C4-2B (cell line): ENCODE results near the gene VAT1L.

Experiments
- ZFX ChIP-seq: fragments of 450-650 bp; IDR thresholded peaks from 2 replicates; pipeline ENCODE4 v1.6.1; 2017
- TF ChIP-seq, protein P1 (sequence below): fragments of 450-650 bp; conservative IDR thresholded peaks from 2 replicates; pipeline ENCODE4 v1.5.1; 2017; ENCODE audit warnings: mild to moderate bottlenecking

DNA sequence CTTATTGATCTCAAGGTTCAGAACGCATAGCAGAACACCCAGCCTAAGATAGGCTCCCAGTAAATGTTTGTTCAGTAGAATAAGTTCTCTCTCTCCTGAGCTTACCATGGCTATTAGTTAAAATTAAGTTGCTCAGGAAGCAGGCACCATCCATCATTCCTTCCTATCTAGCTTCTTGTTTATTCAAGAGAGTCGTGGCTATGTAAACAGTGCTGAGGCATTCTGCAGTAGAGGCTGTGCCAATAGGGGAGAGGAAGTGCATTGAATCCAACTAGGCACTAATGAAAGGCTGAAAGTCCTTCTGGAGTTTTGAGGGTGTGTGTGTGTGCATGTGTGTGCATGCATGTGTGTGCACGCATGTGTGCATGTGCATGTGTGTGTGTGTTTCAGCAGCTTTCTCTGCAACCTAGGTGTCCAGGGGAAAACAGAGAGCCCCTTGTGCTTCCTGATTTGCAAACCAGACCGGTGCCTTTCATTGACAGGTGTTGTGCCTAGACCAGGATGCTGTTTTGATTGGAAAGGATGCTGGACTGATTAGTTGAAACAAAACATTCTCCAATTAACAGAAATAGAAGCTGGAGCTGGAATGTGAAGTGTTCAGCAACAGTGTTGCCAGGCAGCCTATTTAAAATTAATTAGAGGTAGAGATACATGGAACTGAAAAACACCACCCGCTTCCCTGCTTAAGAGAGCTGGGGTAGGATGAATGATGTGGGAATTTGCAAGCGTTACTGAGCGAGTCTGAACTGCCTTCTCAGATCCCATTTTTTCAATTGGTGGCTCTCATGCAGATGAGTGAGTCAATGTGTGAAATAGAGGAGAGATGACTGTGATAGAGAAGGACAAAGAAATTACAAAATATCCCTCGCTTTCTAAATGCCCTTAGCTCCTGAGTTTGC, 130.7 kb downstream of the VAT1L start:
- TF ChIP-seq, protein P1, sequence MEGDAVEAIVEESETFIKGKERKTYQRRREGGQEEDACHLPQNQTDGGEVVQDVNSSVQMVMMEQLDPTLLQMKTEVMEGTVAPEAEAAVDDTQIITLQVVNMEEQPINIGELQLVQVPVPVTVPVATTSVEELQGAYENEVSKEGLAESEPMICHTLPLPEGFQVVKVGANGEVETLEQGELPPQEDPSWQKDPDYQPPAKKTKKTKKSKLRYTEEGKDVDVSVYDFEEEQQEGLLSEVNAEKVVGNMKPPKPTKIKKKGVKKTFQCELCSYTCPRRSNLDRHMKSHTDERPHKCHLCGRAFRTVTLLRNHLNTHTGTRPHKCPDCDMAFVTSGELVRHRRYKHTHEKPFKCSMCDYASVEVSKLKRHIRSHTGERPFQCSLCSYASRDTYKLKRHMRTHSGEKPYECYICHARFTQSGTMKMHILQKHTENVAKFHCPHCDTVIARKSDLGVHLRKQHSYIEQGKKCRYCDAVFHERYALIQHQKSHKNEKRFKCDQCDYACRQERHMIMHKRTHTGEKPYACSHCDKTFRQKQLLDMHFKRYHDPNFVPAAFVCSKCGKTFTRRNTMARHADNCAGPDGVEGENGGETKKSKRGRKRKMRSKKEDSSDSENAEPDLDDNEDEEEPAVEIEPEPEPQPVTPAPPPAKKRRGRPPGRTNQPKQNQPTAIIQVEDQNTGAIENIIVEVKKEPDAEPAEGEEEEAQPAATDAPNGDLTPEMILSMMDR = no peak
- no peak for TF ChIP-seq ZFX
